Fibroblast of the aortic adventitia (primary cell): Measurements from ENCODE around the gene TXNDC12. TPM values are rescaled to one million over a fixed set of nuclear protein-coding genes. Genes with fewer than 3 reads are reported as not detected.

Experiments used
- DNase-seq: peaks from one replicate; pipeline ENCODE4 v3.0.0-alpha.2; 2010; ENCODE audit warnings: low read depth
- H3K4me3 ChIP-seq: 2 replicates; pipeline ENCODE4 v1.5.1; 2011; ENCODE audit warnings: low read depth, mild to moderate bottlenecking, control low read depth, low read length, moderate library complexity
- CTCF ChIP-seq: IDR thresholded peaks from 2 replicates; pipeline ENCODE4 v1.5.1; 2011; ENCODE audit warnings: mild to moderate bottlenecking, low read length, control low read depth, inconsistent platforms; ENCODE audit not compliant: insufficient read depth
- total RNA-seq: library from RNA; depleted of rRNA; stranded (reverse); fragments of >200 nt; gene quantifications from 2 replicates; pipeline ENCODE4 v1.2.3, GENCODE V29; 2012; ENCODE audit warnings: low replicate concordance

TXNDC12 gene
- total RNA-seq, 1 donor: 58.8 TPM

- no peak for DNase-seq
- no peak overlapping the region for H3K4me3 ChIP-seq
- no peak for TF ChIP-seq CTCF
Measured at GRCh38 chr1:52045236-52045635, 9.8 kb downstream of the TXNDC12 start.

GRCh38 chr1:52041551-52042185 lies 13.3 kb downstream of the TXNDC12 start:
- TF ChIP-seq CTCF: no peak
- no peak overlapping the region for H3K4me3 ChIP-seq
- DNase-seq: no peak

- no peak for DNase-seq
- H3K4me3 ChIP-seq: no peak overlapping the region
- TF ChIP-seq CTCF: no peak
Measured at GRCh38 chr1:52037909-52038308, 17.1 kb downstream of the TXNDC12 start.

- DNase-seq: peak; percentile 14
- H3K4me3 ChIP-seq: no peak overlapping the region
- no peak for TF ChIP-seq CTCF
Measured at GRCh38 chr1:52037402-52037814, 17.6 kb downstream of the TXNDC12 start.

- no peak for TF ChIP-seq CTCF
- H3K4me3 ChIP-seq: peak overlapping the region; percentile 99
- DNase-seq: no peak
Measured at GRCh38 chr1:52034050-52034384, 21.0 kb downstream of the TXNDC12 start.

GRCh38 chr1:52033190-52034049 lies 21.6 kb downstream of the TXNDC12 start, which contains the start of gene KTI12:
TSS of gene KTI12 (minus strand) at chr1:52033810. CDS start at chr1:52033761, 49 bp downstream.
- DNase-seq: peak; percentile 93
- TF ChIP-seq CTCF: no peak
- H3K4me3 ChIP-seq: peak within 1 kb of the TSS; percentile 99
